Measurements from ENCODE around the gene ADGRG4.

The ADGRG4 gene

DNA sequence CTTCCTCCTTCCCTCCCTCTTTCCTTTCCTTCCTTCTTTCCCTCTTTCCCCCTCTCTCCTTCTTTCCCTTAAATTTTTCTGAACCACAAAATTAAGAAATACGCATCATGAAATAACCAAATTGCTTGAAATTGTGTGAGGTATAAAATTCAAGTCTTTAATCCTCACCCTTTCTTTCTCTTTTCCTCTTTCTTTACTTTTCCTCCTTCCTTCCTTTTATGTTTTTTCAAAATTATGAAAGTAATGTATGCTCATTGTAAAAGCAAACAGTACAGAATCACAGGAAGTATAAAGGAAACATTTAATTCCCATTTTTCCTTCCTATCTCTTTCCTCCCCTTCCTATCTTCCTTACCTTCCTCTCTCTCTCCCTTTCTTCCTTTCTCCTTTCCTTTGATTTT is 5.4 kb downstream of the ADGRG4 start:
- no peaks in the 10 kb centered on the region for H3K36me3 ChIP-seq (ENCODE audit: control insufficient read depth, insufficient read depth, low read length)
- no peak overlapping the region for H3K9ac ChIP-seq (ENCODE audit: low read length)
- no peaks in the 10 kb centered on the region for H3K4me1 ChIP-seq (ENCODE audit: control insufficient read depth, insufficient read depth, low read length)
- no peak overlapping the region for H3K4me3 ChIP-seq (ENCODE audit: low read length)
- H3K9me3 ChIP-seq (ENCODE audit: control insufficient read depth, low read length), result no peaks in the 10 kb centered on the region
- H3K27me3 ChIP-seq (ENCODE audit: control insufficient read depth, insufficient read depth, low read length), result no peaks in the 10 kb centered on the region

GRCh38 chrX:136307471-136307870 is 6.7 kb downstream of the ADGRG4 start:
- Histone ChIP-seq H3K9ac (ENCODE audit: low read length) (no peak overlapping the region), H3K27me3 (ENCODE audit: control insufficient read depth, insufficient read depth, low read length) (no peaks in the 10 kb centered on the region), H3K9me3 (ENCODE audit: control insufficient read depth, low read length) (no peaks in the 10 kb centered on the region), H3K4me1 (ENCODE audit: control insufficient read depth, insufficient read depth, low read length) (no peaks in the 10 kb centered on the region), H3K36me3 (ENCODE audit: control insufficient read depth, insufficient read depth, low read length) (no peaks in the 10 kb centered on the region), H3K4me3 (ENCODE audit: low read length) (no peak overlapping the region)

DNA sequence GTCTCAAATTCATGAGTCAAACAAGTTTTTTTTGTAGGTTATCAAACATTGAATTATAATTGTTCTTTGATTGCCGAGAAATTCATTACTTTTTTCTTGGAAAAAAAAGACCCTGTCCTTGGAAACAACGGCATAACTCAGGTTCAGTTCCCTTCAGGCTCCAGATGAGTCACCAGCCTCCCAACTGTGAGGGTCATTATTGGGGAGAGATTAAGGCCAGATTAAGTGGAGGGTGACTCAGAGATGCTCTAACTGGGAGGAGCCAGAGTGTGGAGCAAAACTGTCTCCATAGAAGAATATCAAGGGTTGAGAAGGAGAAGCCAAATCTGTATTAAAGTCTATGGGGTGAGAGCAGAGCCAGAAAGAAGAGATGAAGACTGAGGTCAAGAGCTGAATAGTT is 9.6 kb downstream of the ADGRG4 start:
- Histone ChIP-seq H3K9me3 (ENCODE audit: control insufficient read depth, low read length) (no peaks in the 10 kb centered on the region), H3K36me3 (ENCODE audit: control insufficient read depth, insufficient read depth, low read length) (no peaks in the 10 kb centered on the region), H3K4me1 (ENCODE audit: control insufficient read depth, insufficient read depth, low read length) (no peaks in the 10 kb centered on the region), H3K9ac (ENCODE audit: low read length) (no peak overlapping the region), H3K27me3 (ENCODE audit: control insufficient read depth, insufficient read depth, low read length) (no peaks in the 10 kb centered on the region), H3K4me3 (ENCODE audit: low read length) (no peak overlapping the region)

- no peak overlapping the region for H3K4me3 ChIP-seq (ENCODE audit: low read length)
- H3K36me3 ChIP-seq (ENCODE audit: control insufficient read depth, insufficient read depth, low read length), result no peaks in the 10 kb centered on the region
- H3K27me3 ChIP-seq (ENCODE audit: control insufficient read depth, insufficient read depth, low read length), result no peaks in the 10 kb centered on the region
- no peaks in the 10 kb centered on the region for H3K4me1 ChIP-seq (ENCODE audit: control insufficient read depth, insufficient read depth, low read length)
- H3K9me3 ChIP-seq (ENCODE audit: control insufficient read depth, low read length), result no peaks in the 10 kb centered on the region
- no peak overlapping the region for H3K9ac ChIP-seq (ENCODE audit: low read length)
Observed at GRCh38 chrX:136318156-136318555, 17.4 kb downstream of the ADGRG4 start.

DNA sequence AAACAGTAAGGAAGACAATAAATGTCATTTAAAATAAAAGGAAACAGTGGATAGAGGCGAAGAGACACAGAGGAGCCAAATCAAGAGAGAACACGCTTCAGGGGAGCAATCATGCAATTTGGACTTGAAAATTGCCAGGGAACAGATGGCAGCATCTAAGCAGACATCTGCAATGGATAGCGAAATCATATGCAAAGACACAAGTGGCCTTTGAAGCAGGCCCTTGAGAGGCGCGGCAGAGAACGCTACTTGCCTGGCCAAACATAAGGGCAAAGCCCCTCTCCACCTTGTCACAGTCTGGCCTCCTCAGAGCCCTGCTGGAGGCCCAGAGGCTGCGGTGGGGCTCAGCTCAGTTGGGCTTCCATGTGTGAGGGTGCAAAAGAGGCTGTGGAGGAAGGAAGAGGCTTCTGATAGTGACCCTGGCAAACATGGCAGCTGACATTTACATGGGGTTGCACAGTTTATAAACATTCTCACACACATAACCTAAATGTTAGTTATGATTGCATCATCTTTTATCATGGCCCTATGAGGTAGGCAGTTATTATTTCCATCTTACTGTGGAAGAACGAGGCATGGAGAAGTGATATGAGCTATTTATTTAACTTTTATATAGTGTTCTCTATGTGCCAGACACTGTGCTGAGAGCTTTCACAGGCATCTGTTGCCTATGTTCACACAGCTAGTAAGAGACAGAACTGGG is 18.3 kb downstream of the ADGRG4 start:
- no peak overlapping the region for H3K9ac ChIP-seq (ENCODE audit: low read length)
- no peaks in the 10 kb centered on the region for H3K4me1 ChIP-seq (ENCODE audit: control insufficient read depth, insufficient read depth, low read length)
- H3K36me3 ChIP-seq (ENCODE audit: control insufficient read depth, insufficient read depth, low read length), result no peaks in the 10 kb centered on the region
- H3K4me3 ChIP-seq (ENCODE audit: low read length), result no peak overlapping the region
- H3K9me3 ChIP-seq (ENCODE audit: control insufficient read depth, low read length), result no peaks in the 10 kb centered on the region
- H3K27me3 ChIP-seq (ENCODE audit: control insufficient read depth, insufficient read depth, low read length), result no peaks in the 10 kb centered on the region

DNA sequence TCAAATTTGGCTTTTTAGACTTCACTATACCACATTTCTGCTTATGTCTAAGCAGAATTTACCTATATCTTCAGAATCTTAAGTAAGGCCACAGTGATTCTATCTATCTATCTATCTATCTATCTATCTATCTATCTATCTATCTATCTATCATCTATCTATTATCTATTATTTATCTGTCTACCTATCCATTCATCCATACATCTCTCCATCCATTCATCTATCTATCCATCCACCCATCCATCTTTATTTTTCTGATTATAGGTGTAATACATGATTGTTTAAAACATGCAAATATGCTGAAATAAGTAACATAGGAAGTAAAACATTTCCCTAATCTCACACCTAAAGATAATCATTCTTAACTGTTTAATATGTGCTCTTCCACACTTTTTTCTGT is 18.8 kb downstream of the ADGRG4 start:
- H3K9ac ChIP-seq (ENCODE audit: low read length), result no peak overlapping the region
- H3K36me3 ChIP-seq (ENCODE audit: control insufficient read depth, insufficient read depth, low read length), result no peaks in the 10 kb centered on the region
- no peak overlapping the region for H3K4me3 ChIP-seq (ENCODE audit: low read length)
- H3K27me3 ChIP-seq (ENCODE audit: control insufficient read depth, insufficient read depth, low read length), result no peaks in the 10 kb centered on the region
- H3K9me3 ChIP-seq (ENCODE audit: control insufficient read depth, low read length), result no peaks in the 10 kb centered on the region
- H3K4me1 ChIP-seq (ENCODE audit: control insufficient read depth, insufficient read depth, low read length), result no peaks in the 10 kb centered on the region

DNA sequence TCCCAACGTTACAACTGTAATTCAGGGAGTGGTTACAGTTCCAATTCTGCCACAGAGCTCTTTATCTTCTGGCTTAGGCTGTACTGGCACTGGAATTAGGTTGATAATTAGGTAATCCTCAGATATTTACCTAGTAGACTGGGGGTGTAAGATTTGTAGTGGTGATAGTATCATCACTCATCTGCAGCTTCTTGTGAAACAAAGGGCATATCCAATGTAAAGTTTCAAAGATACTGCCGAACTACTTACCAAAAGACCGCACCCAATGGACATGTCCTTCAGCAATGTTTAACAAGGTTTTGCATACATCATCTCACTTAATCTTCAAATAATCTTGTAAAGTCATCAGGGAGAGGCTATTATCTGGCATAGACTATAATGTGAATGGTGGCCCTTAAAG is 20.8 kb downstream of the ADGRG4 start:
- H3K36me3 ChIP-seq (ENCODE audit: control insufficient read depth, insufficient read depth, low read length), result no peaks in the 10 kb centered on the region
- no peaks in the 10 kb centered on the region for H3K9me3 ChIP-seq (ENCODE audit: control insufficient read depth, low read length)
- H3K9ac ChIP-seq (ENCODE audit: low read length), result no peak overlapping the region
- H3K4me3 ChIP-seq (ENCODE audit: low read length), result no peak overlapping the region
- H3K4me1 ChIP-seq (ENCODE audit: control insufficient read depth, insufficient read depth, low read length), result no peaks in the 10 kb centered on the region
- no peaks in the 10 kb centered on the region for H3K27me3 ChIP-seq (ENCODE audit: control insufficient read depth, insufficient read depth, low read length)

DNA sequence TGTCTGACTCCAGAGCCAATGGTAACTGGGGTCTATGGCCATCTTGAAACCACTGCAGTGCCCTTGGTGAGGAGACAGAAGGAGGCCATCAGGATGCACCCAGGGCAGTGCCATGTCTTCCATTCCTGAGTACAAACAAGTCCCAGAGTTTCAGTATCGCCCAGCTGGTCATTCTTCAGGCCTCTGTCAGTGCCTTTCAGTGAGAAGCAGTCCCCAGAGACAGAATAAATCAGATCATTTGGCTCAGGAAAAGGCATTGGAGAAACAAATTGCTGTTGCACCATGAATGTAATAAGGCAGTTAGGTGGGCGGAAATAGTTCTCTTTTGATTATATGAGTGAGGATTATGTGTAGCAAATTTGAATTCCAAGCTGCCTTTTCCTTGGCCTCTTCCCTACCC is 21.3 kb downstream of the ADGRG4 start:
- Histone ChIP-seq H3K4me1 (ENCODE audit: control insufficient read depth, insufficient read depth, low read length) (no peaks in the 10 kb centered on the region), H3K4me3 (ENCODE audit: low read length) (no peak overlapping the region), H3K9ac (ENCODE audit: low read length) (no peak overlapping the region), H3K9me3 (ENCODE audit: control insufficient read depth, low read length) (no peaks in the 10 kb centered on the region), H3K27me3 (ENCODE audit: control insufficient read depth, insufficient read depth, low read length) (no peaks in the 10 kb centered on the region), H3K36me3 (ENCODE audit: control insufficient read depth, insufficient read depth, low read length) (no peaks in the 10 kb centered on the region)

GRCh38 chrX:136325377-136325776 is 24.6 kb downstream of the ADGRG4 start:
- Histone ChIP-seq H3K4me1 (ENCODE audit: control insufficient read depth, insufficient read depth, low read length) (no peaks in the 10 kb centered on the region), H3K27me3 (ENCODE audit: control insufficient read depth, insufficient read depth, low read length) (no peaks in the 10 kb centered on the region), H3K9ac (ENCODE audit: low read length) (no peak overlapping the region), H3K9me3 (ENCODE audit: control insufficient read depth, low read length) (no peaks in the 10 kb centered on the region), H3K36me3 (ENCODE audit: control insufficient read depth, insufficient read depth, low read length) (no peaks in the 10 kb centered on the region), H3K4me3 (ENCODE audit: low read length) (no peak overlapping the region)

DNA sequence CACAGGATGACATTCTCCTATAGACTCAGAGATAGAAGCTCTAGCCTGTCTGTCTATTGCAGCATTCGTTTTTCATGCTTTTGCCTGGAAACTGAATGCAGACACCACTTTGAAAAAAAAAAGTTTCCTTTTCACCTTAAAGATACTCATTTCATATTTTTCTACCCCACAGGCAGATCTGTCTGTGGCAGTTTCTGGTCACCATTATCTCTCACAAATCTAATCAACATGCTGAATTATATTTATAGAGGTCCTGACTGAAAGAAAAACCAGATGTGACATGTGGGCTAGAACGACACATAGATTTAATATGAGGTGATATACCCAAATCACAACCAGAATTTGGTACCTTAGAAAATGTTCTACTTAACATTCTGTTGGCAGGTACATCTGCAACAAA is 28.2 kb downstream of the ADGRG4 start:
- no peaks in the 10 kb centered on the region for H3K27me3 ChIP-seq (ENCODE audit: control insufficient read depth, insufficient read depth, low read length)
- no peak overlapping the region for H3K9ac ChIP-seq (ENCODE audit: low read length)
- no peak overlapping the region for H3K4me3 ChIP-seq (ENCODE audit: low read length)
- H3K9me3 ChIP-seq (ENCODE audit: control insufficient read depth, low read length), result no peaks in the 10 kb centered on the region
- H3K4me1 ChIP-seq (ENCODE audit: control insufficient read depth, insufficient read depth, low read length), result no peaks in the 10 kb centered on the region
- no peaks in the 10 kb centered on the region for H3K36me3 ChIP-seq (ENCODE audit: control insufficient read depth, insufficient read depth, low read length)

DNA sequence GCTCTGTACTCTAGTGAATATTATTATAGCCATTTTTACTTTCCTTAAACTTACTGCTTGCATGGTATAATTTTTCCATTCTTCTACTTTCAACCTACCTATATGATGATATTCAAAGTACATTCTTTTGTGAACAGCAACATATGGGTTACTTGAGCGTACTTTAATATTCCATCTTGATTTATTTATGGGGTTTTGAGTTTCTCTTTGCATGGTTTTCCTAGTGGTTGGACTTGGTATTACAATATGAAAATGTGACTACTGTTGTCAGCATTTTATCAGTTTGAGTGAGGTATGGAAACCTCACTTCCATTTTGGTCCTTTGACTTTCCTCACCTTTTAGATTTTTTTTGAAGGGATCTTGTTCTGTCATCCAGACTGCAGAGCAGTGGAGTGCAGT is 35.9 kb downstream of the ADGRG4 start:
- Histone ChIP-seq H3K4me3 (ENCODE audit: low read length) (no peak overlapping the region), H3K9ac (ENCODE audit: low read length) (no peak overlapping the region)

GRCh38 chrX:136339702-136340101 is 38.9 kb downstream of the ADGRG4 start:
- Histone ChIP-seq H3K9me3 (ENCODE audit: control insufficient read depth, low read length) (no peaks in the 10 kb centered on the region), H3K4me1 (ENCODE audit: control insufficient read depth, insufficient read depth, low read length) (no peaks in the 10 kb centered on the region), H3K9ac (ENCODE audit: low read length) (no peak overlapping the region), H3K27me3 (ENCODE audit: control insufficient read depth, insufficient read depth, low read length) (no peaks in the 10 kb centered on the region), H3K4me3 (ENCODE audit: low read length) (no peak overlapping the region), H3K36me3 (ENCODE audit: control insufficient read depth, insufficient read depth, low read length) (no peaks in the 10 kb centered on the region)

More for the DNA sequence above, 35.9 kb downstream of the ADGRG4 start:
- no peaks in the 10 kb centered on the region for H3K9me3 ChIP-seq (ENCODE audit: control insufficient read depth, low read length)
- no peaks in the 10 kb centered on the region for H3K27me3 ChIP-seq (ENCODE audit: control insufficient read depth, insufficient read depth, low read length)
- no peaks in the 10 kb centered on the region for H3K36me3 ChIP-seq (ENCODE audit: control insufficient read depth, insufficient read depth, low read length)
- H3K4me1 ChIP-seq (ENCODE audit: control insufficient read depth, insufficient read depth, low read length), result no peaks in the 10 kb centered on the region

GRCh38 chrX:136344320-136344719 is 43.6 kb downstream of the ADGRG4 start:
- H3K27me3 ChIP-seq (ENCODE audit: control insufficient read depth, insufficient read depth, low read length), result no peaks in the 10 kb centered on the region
- H3K4me1 ChIP-seq (ENCODE audit: control insufficient read depth, insufficient read depth, low read length), result no peaks in the 10 kb centered on the region
- H3K9ac ChIP-seq (ENCODE audit: low read length), result no peak overlapping the region
- H3K9me3 ChIP-seq (ENCODE audit: control insufficient read depth, low read length), result no peaks in the 10 kb centered on the region
- H3K36me3 ChIP-seq (ENCODE audit: control insufficient read depth, insufficient read depth, low read length), result no peaks in the 10 kb centered on the region
- no peak overlapping the region for H3K4me3 ChIP-seq (ENCODE audit: low read length)

Measured in mucosa of stomach (tissue), 1 donor.